Testis (tissue), 2 donors: ENCODE results near the gene MAN1A1.

ENCODE experiments used
- POLR2A ChIP-seq: fragments of 450-650 bp; IDR thresholded peaks from one replicate; pipeline ENCODE4 v1.6.1; 2017; ENCODE audit warnings: antibody characterized with exemption, mild to moderate bottlenecking, moderate library complexity
- TF ChIP-seq, protein P1 (sequence below), 3 experiments: fragments of 450-650 bp in 2 of 3; fragments of 200-600 bp in 1 of 3; sonication (generic) in 1 of 3; IDR thresholded peaks; one replicate each; pipeline ENCODE4 v1.5.1; 2016 to 2019; ENCODE audit warnings: antibody characterized with exemption in 3 of 3, mild to moderate bottlenecking in 2 of 3, moderate library complexity in 1 of 3

DNA sequence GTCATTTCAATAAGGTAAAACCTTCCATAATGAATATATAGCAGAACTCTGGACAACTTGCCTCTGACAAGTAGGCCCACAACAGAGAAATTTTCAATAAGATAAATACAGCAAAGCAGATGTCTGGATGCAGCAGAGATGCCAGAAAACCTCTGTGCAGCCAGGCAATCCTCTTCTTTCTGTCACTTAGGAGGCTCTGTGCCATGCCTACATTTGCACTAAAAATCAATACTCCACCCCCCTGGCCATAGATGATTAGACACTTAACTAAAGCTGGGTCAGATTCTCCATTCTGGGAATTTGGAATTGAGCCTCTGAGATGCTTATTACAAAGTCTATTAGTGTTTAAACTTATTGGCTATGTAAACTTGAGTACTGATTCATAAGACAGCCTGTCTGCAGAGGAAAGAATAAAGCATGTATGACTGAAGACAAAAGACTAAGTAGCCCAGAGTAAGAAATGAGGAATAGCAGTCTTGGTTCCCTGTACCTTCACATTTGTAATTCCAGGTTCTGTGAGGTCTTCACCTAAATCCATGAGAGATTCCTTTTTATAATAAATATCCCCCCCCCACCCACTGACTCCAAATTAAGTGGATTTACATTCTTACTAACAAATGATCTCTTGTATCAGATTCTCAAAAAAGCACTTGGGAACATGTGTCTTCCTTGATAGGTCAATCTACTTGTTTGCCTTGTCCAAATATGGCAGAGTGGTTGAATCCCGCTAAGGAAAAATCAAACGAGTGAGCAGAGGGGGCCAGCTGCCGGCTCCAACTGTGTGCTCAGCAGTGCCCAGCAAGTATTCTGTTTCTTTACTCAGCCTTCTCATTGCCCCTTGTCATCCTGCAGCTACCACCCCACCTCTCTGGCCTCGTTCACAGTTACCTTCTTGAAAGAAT is 20.4 kb downstream of the MAN1A1 start:
- TF ChIP-seq POLR2A: no peak
- TF ChIP-seq, protein P1, sequence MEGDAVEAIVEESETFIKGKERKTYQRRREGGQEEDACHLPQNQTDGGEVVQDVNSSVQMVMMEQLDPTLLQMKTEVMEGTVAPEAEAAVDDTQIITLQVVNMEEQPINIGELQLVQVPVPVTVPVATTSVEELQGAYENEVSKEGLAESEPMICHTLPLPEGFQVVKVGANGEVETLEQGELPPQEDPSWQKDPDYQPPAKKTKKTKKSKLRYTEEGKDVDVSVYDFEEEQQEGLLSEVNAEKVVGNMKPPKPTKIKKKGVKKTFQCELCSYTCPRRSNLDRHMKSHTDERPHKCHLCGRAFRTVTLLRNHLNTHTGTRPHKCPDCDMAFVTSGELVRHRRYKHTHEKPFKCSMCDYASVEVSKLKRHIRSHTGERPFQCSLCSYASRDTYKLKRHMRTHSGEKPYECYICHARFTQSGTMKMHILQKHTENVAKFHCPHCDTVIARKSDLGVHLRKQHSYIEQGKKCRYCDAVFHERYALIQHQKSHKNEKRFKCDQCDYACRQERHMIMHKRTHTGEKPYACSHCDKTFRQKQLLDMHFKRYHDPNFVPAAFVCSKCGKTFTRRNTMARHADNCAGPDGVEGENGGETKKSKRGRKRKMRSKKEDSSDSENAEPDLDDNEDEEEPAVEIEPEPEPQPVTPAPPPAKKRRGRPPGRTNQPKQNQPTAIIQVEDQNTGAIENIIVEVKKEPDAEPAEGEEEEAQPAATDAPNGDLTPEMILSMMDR (IDR thresholded peaks at IDR 0.05): no peak
